Activated CD8-positive, alpha-beta memory T cell treated with anti-CD3 and anti-CD28 coated beads for 48 hours (primary cell): ENCODE measurements around the gene LPIN1.

Experiments used
- DNase-seq, 3 experiments: peaks; one replicate each; pipeline ENCODE4 v3.0.0-alpha.2; 2020; ENCODE audit warnings: low read depth in 2 of 3, low spot score in 2 of 3

LPIN1 gene

DNA sequence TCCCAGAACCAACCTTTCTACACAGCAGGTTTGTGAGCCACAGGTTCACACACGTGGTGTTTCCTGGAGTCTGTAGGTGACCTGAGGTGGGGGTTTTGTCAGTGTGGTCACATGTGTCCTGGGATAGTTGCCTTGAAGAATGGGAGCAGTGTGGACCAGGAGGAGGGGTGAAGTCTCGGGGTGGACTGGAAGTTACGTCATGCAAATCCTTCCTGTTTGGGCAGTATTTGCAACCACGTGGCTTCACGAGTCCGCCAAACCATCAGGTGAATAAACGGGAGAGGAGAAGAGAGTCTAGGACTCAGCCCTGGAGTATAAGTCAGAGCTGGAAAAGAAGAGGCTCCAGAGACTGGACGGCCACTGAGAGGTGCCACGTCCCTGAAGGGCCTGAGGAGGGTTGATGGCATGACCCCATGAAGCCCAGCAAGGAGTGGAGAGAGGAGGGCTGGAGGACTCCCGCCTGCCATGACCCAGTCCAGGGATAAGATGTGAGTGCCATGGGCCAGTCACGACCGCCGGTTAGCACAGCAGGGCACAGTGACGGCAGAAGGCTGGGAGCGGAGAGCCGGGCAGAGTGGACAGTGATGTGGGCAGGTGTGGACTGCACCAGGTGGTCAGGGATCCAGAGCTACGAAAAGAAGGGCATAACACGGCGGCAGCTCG lies 16.5 kb downstream of the LPIN1 start:
- no peak for DNase-seq

DNA sequence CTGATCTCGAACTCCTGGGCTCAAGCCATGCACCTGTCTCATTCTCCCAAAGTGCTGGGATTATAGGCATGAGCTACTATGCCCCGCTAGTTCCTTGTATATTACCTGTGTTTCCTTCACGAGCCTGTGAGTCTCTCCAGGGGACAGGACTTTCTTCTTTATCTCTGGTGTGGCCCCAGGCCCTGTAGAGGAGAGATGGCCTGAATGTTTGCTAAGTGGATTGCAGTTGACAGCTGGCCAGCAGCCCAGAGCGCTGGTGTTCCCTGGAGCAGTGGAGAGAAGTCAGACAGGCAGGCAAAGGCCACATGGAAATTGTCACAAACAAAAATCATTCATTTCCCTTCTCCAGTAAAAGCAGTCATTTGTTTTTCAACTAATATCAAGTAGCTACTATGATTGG lies 17.9 kb downstream of the LPIN1 start:
- no peak for DNase-seq

DNA sequence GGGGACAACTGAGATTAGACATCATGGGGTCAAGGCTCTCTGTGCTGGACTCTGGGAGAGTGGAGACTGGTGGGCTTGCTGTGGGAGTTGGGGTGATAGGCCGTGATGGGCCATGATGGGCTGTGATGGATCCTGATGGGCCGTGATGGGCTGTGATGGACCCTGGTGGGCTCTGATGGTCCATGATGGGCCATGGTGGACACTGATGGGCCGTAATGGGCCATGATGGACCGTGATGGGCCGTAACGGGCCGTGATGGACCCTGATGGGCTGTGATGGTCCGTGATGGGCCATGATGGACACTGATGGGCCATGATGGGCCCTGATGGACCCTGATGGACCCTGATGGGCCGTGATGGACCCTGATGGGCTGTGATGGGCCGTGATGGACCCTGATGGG lies 18.5 kb downstream of the LPIN1 start:
- no peak for DNase-seq

DNA sequence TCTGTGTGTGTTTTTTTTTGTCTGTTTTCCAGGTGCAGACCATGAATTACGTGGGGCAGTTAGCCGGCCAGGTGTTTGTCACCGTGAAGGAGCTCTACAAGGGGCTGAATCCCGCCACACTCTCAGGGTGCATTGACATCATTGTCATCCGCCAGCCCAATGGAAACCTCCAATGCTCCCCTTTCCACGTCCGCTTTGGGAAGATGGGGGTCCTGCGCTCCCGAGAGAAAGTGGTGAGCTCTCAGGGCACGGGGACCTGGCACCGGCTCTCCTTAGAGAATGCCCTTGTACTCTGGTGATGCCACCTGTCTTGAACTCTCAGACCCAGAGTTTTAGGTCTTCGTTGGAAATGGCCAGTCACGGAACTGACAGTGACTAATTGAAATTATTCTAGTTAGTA lies 19.1 kb downstream of the LPIN1 start:
- no peak for DNase-seq

DNA sequence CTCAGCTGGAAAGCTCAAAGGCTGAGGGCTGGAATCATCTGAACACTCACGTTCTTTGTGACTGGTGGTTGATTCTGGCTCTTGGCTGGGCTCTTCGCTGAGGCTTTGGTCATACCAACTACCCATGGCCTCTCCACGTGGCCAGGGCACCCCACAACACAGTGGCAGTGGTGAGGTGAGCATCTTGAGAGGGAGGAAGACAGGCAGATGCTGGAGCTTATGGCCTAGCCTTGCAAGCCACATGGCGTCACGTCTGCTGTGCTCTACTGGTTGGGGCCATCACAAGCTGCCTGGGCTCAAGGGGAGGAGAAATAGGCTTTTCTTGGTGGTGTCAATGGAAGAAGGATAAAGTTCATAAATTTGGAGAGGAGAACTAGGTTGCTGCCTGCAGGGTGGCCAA lies 19.6 kb downstream of the LPIN1 start:
- no peak for DNase-seq

DNA sequence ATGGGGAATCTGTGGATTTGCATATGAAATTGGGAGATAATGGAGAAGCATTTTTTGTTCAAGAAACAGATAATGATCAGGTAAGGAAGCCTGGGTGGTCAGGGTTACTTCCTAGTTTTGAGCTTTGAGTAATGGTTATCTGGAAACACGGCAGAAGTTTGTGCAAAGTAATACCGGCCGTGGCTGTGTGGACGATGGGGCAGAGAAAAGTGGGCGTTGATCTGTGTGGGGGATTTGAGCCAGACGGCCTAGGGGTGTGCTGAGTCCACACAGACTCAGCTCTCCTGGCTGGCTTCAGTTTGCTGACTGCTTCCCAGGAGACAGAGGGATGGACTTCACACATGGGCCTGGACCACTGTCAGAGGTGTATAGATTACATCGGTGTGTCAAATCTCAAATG lies 21.3 kb downstream of the LPIN1 start:
- no peak for DNase-seq

DNA sequence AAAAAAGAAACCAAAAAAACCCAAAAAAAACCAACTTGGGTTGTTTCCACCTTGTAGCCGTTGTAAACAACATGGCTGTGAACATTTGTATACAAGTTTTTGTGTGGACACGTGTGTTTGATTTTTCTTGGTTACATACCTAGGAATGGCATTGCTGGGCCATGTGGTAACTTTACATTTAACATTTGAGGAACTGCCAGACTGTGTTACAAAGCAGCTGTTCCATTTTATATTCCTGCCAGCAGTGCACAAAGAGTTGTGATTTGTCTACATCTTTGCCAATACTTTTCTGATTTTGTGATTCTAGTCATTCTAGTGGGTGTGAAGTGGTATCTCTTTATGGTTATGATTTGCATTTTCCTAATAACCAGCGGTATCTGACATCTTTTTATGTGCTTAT lies 22.5 kb downstream of the LPIN1 start:
- no peak for DNase-seq

DNA sequence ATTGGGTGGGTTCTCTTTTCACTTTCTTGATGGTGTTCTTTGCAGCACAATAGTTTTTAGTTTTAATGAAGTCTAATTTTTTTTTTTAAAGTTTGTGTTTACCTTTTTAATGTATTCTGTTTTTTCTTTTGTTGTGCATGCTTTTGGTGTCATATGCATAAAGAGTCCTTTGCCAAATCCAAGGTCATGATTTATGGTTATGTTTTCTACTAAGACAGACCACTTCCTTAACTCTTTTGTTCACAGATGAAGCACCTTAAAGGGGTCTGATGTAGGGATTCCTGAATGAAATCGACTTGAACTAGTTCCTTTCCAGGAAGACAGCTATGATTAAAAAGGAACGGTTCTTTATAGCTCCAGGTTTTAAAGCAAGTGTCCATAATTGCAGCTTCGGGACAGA lies 23.1 kb downstream of the LPIN1 start:
- no peak for DNase-seq

DNA sequence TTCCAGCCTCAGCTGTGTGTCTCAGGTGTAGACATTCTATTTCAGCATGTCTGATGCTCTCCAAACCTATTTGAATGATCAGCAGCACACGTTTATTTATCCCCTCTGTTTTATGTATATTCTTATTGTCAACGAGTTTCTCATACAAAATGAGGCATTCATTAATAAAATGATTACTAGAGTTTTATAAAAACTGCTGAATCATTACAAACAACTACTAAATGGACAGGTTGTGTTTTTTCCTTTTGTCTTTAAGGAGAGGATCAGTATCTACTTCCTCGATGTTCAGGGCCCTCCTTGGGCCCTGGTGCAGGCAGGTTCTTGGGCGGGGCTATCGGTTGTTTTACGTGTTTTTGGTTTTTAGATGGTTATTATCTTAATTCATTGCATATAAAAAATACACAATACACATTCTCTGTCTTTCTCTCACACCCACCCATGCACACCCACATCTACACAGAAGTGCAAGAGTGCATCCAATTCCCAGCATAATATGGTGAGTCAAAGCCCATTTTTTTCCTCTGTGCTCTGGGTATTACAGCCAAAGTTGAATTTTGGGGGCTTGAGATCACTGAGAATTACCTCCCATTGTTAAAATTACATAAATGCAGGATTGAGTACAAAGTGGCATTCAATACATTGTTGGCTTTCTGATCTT lies 24.2 kb downstream of the LPIN1 start:
- DNase-seq, result no peak

DNA sequence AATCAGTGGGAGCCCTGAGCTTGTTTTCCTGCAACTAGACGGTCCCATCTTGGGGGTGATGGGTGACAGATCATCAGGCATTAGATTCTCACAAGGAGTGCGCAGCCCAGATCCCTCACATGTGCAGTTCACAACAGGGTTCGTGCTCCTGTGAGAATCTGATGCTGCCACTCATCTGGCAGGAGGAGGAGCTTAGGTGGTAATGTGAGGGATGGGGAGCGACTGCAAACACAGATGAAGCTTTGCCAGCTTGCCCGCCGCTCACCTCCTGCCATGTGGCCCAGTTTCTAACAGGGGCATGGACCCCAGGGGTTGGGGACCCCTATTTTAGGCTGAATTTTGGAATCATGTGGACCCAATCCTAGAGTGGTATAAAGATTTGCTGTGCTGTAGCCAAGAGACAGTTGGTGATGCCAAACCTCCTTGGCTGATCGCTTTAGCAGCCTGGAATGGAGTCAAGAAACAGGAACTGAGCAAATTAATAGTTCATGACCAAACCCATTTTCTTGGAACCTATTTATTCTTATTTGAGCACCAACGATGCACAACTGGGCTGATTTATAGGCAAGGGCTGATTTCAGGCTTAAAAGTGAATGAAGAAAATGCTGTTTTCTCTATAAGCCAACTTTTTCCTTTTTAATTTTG lies 25.7 kb downstream of the LPIN1 start:
- no peak for DNase-seq

DNA sequence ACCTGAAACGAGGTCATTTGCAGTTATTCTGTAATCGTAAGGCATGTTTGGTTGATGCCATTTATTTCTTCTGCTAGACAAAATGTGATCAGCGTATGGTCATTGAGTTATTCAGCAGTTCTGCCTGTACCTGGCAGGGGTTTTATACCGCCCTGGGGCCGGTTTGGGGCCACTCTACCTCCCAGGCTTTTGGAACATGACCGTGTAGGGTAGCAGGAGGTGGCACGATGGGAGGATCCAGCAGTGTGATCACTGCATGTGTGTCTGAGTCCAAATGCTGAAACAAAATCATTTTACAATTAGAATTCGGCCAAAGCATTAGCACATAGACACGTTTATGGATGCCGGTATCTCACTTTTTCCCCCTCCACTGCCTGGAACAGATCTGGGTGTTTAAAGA lies 26.7 kb downstream of the LPIN1 start:
- DNase-seq, result no peak

DNA sequence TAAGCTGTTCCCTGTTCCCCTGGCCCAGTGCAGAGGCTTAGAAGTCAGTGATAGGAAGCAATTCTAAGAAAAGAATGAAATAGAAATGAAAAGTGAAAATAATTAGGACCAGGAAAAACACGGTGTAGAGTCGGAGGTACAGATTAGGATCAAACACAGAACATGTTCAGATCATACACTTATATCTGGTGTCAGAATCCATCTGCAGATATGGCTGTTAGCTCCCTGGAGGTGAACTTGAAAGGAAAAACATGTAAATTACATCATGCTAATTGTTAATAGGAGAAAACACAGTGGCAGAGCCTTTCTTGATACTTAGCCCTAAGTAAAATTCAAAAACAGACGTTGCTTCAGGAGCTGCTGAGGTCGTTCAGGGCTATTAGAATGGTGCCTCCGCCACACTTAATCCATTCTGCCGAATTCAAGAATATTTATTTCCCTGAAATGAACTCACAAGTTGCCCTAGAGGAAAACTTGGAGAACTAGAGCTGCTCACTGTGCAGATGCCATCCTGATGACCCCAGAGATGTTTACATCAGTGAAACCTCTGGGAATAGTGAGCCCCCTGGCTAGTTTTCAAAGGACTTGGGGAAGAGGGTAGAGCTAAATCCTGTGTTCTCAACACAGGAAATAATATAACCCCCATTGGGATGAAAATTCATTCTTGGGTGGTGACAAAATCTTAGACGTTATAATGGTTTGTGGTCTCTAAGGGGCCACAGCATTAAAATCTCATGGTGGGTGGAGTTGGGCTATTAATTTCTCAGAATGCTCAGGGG lies 27.5 kb downstream of the LPIN1 start:
- no peak for DNase-seq

DNA sequence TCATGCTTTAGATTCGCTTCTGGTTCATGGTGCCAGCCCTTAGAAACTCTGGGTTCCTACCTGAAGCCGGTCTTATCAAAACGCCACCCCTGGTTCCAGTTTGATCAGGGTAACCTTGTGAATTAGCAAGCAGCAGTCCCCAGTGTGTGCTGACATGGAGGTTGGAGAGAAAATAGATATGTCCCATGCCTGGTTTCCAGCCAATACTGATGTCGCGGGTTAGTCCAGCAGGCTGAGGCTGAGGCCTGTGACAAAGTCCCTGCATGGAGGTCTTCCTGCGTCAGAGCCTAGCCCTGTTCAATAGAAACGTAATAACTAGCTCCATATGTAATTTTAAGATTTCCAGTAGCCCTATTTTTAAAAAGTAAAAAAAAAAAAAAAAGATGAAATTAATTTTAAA lies 28.2 kb downstream of the LPIN1 start:
- no peak for DNase-seq

DNA sequence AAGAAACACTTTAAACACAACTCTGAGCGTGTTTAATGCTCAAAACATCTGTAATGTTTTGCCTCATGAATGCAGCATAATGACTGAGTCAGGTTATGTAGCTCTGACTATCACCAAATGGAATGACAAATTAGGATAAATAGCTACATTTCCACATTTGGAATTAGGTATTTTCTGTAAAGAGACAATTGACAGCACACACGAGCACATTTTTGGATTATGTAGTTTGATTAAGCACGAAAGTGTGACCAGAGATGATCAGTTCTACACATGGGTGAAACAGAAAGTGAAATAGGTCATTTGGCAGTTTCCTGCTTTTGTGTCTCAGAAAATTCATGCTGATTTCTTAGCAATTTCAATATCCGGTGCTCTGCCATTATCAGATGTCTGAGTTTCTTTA lies 29.0 kb downstream of the LPIN1 start:
- no peak for DNase-seq

DNA sequence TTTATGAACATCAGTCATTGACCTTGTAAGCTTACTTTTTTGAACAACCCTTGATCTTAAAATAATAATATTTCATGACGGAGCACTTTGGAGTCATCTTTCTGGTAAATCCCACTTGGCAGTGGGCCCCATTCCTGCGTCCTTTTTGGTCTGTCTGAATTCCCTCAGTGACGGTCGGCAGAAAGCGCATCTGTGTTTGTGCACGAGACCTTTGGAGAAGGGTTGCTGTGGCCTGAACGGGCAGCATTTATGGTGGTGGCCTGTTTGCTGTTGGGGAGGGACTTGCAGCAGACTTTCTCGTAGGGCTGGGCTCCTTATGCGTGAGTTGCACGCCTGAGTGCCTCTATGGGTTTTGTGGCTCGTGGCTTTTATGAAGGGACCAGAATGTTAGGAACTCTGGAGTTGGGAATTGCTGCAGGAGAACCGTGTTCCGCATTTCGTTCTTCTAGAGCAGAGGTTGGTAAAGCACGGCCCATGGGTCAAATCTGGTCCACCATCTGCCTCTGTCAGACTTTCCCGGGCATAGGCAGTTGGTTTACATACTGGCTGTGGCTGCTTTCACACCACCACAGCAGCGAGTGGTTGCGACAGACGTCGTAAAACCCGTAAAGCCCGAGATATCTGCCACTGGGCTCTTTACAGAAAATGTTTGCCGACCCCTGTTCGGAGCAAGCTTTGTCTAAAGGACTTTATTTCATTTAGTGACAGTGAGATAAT lies 30.8 kb downstream of the LPIN1 start:
- no peak for DNase-seq

DNA sequence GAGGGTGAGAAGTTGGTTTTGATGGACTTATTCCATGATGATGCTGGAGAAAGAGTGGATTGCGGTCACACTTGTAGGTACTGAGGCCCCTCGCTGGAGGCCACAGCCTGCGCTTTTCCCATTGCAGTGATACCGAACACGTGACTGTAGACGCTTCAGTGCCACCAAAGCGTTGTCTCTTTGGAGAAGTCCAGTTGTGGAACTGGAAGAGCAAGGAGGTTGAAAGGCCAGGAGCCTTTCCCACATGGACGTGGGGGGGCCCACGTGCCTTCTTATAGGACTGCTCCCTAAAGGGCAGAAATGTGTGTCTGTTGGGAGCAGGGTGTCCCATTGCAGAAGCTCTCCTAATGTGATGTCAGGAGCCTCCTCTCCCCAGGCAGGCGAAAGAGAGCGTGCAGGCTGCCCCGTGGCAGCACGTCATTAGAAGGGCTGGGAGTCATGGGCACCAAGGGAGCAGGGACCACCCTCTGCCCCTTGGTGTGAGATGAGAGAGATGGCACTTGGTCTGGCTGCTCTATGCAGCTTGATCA lies 31.5 kb downstream of the LPIN1 start:
- DNase-seq, result no peak

DNA sequence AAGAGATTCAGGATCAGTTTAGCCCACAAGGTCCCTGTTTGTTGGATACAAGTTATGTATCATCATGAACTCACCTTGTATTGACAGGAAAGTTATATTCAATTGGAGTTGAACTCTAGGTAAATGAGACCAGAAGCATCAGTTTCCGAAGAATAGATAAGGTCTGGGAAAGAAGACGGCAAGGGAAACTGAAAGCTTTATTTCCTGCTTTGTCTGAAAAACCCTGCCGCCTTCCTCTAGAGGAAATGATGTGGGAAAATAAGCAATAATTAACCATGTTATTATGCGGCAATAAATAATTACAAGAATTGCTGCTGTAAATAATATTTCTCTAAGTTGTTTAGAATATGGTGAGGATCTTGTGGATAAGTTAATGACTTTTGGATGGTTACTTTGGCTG lies 32.0 kb downstream of the LPIN1 start:
- DNase-seq, result no peak

DNA sequence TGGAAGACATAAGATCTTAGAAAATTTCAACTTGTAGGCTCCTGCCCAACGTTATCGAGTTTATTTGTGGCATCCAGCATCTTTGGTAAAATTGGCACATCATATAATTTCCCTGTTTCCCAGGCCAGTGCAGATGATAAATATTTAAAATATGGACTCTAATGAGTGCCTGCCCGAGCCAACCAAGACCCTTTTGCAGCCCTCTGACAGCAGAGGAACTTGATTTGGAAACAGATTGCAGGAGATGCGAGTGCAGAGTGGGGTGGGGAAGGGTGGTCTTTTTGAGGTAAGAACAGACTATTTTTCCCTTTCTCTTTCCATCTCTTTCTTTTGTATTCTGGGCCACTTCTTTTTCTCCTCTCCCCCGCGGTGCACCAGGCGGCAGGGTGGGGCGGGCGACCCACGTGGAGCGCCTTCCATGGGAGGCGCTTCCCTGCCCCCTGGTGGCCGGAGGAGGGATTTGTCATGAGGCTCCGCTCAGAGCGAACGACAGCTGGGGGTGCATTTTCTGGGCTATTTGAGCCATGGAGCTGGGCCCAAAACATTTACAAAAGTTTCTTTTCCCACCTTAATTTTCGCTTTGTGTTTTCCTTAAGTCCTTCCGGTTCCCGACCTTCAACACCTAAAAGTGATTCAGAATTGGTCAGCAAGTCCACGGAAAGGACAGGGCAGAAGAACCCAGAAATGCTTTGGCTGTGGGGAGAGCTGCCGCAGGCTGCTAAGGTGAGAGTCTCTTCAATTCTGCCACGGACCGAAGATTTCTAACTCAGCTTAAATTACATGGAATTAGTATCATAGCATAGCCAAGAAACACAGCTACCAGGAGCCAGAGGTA lies 32.7 kb downstream of the LPIN1 start:
- DNase-seq, result peak; percentile 62 to 82 (median 79)

DNA sequence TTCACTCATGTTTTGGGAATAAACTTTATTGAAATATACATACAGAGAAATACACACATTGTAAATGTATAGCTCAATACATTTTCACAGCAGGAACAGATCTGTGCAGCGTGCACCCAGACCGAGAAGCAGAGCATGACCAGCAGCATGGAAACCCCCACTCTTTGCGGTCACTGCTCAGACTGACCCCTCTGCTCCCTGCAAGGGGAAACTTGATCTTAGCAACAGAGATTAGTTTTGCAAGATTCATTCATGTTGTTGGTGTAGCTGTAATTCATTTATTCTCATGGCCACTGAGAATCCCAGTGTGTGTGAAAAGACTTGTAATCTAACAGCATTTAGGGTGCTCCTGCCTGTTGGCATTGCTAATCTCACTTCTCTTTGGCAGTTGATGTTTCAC lies 35.2 kb downstream of the LPIN1 start:
- DNase-seq, result no peak

DNA sequence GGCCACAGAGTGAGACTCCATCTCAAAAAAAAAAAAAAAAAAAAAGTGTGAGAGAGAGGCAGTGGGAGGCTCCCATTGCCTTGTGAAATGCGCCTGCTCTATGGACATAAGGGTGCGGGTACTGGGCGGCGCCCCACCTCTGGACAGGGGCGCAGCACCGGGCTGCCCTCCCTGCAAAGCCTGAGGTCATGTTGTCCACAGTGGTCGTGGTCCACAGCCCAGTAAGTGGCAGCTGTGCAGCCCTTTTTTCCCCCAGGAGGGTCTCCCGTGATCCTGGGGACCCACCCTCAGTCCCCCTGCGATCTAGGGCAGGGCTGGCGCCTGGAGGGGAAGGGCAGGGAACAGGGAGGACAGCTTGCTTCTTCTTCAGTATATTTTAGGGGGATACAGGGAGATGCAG lies 37.8 kb downstream of the LPIN1 start:
- DNase-seq, result no peak
